ENCODE data around the gene WNT3.

WNT3 gene

DNA sequence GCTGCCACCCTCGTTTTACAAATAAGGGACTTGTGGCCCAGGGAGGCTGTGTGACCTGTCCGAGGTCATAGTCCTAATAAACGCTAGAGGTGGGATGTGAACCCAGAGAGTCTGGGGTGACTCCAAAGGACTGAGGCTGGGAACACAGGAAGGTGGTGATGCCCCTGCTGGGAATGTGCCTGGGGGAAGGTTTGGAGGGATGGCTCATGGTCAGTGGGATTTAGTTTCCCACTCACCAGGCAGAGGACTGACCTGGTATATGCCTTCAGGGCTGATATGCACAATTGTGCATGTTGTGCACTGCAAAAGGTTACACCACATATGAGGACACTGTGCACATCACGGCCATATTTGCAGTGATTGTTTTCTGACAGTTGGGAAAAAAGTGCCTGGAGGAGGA lies 19.0 kb upstream of the WNT3 start:
- Histone ChIP-seq H4K20me1 (no peaks in the 10 kb centered on the region), H3K36me3 (no peaks in the 10 kb centered on the region), H3K4me1 (no peaks in the 10 kb centered on the region), H3K9me3 (peaks cover 17% of the 10 kb centered on the region), H3K9ac (no peak overlapping the region), H3K4me3 (no peak overlapping the region), H3K27me3 (peaks cover 8% of the 10 kb centered on the region; the same call in 1 of the 2 replicates), H3K4me2 (no peak overlapping the region), H3K27ac (no peak overlapping the region)
- no peak for TF ChIP-seq Cebpa-rat (IDR thresholded peaks at IDR 0.05)

DNA sequence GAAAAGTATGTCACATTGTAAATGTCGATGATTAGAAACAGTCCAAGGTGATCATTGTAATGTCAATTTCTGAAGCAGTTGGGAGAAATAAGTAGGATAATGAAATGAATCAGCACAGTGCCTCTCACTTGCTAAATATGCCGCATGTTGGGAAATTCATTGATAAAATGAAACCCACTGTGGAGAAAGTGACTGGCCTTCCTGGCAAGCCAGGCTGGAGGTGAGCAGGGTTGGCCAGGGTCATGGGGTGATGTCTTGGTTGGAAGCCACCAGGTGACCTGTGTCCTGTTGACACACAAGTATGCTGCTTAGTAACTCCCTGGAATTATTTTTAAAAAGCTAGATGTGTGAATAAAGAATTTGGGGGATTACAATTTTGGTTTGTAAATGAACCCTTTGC lies 18.0 kb upstream of the WNT3 start:
- Histone ChIP-seq H4K20me1 (no peaks in the 10 kb centered on the region), H3K9ac (no peak overlapping the region), H3K4me2 (no peak overlapping the region), H3K4me1 (no peaks in the 10 kb centered on the region), H3K27me3 (0 out of 2 replicates have a peak, but pooled peaks cover 4% of the 10 kb centered on the region), H3K4me3 (no peak overlapping the region), H3K9me3 (peaks cover 7% of the 10 kb centered on the region; the same call in 1 of the 2 replicates), H3K27ac (no peak overlapping the region), H3K36me3 (no peaks in the 10 kb centered on the region)
- no peak for TF ChIP-seq Cebpa-rat (IDR thresholded peaks at IDR 0.05)

DNA sequence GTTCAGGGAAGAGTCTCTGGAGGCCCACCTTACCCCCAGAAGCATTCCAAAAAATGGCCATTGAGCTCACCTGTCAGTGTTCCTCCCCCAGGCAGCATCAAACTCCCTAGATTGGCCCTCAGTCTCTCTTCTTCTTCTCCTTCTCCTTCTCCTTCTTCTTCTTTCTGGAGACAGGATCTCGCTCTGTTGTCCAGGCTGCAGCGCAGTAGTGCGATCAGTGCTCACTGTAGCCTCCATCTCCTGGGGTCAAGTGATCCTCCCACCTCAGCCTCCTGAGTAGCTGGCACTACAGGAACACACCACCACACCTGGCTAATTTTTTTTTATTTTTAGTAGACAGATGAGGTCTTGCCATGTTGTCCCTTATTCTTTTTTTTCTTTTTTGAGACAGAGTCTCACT lies 16.4 kb upstream of the WNT3 start:
- Histone ChIP-seq H3K4me1 (peaks cover 8% of the 10 kb centered on the region; the same call in 1 of the 2 replicates), H3K4me2 (no peak overlapping the region), H3K27me3 (no peaks in the 10 kb centered on the region), H3K4me3 (no peak overlapping the region), H3K27ac (no peak overlapping the region), H4K20me1 (no peaks in the 10 kb centered on the region), H3K9ac (no peak overlapping the region), H3K36me3 (no peaks in the 10 kb centered on the region), H3K9me3 (no peaks in the 10 kb centered on the region)
- TF ChIP-seq Cebpa-rat (IDR thresholded peaks at IDR 0.05) = no peak

DNA sequence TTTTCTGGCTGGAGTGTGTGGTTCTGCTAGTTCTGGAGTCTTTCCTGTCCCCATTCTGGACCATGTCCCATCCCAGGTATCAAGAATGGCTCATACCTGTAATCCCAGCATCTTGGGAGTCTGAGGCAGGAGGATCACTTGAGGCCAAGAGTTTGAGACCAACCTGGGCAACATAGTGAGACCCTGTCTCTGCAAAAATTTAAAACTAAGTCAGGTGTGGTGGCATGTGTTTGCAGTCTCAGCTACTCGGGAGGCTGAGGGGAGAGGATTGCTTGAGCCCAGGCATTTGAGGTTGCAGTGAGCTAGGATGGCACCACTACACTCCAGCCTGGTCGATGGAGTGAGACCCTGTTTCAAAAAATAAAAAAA lies 15.3 kb upstream of the WNT3 start:
- Histone ChIP-seq H3K4me1 (peaks cover 8% of the 10 kb centered on the region; the same call in 1 of the 2 replicates), H3K4me2 (no peak overlapping the region), H3K4me3 (no peak overlapping the region), H3K27me3 (no peaks in the 10 kb centered on the region), H3K9me3 (no peaks in the 10 kb centered on the region), H3K36me3 (no peaks in the 10 kb centered on the region), H4K20me1 (no peaks in the 10 kb centered on the region), H3K27ac (no peak overlapping the region), H3K9ac (no peak overlapping the region)
- TF ChIP-seq Cebpa-rat (IDR thresholded peaks at IDR 0.05) = no peak

DNA sequence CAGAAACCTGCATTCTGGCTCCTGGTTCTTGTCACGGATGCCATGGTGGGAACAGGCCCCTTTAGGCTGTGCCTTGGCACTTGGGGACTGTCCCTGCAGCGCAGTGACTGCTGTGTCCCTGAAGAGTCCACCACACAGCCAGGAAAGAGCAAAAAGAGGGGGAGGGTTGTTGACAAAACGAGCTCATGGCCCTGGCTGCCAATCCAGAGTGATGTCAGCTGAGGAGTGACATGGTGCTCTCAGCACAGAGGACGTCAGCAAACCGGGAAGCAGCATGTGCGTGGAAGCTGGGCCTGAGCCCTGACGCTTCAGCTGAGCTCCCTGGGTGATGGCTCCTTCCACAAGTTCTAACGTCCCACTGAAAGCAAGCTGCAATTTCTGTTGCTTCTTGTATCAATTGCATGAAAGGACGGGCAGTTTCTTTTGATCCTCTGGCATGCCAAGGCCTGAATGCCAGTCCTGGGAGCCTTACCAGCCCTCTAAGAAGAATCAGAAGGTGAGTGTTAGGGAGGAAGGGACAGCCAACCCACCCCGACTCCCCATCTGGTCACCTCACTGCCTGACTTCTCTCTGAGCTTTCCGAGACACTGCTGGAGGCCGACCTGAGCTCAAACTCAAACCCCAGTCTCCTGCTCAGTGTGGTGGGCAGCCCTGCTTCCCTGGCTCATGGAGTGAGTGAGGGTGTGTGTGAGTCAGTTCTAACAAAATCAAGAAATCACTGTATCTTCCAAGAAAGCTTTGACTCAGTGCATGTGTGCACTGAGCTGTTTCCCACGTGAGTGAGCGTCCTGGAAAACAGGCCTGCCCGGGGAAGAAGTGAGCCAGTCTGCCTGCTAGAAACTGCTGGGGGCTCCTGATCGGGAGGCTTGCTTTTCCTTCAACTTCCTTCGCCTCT lies 14.7 kb upstream of the WNT3 start:
- Histone ChIP-seq H3K4me1 (peaks cover 8% of the 10 kb centered on the region; the same call in 1 of the 2 replicates), H3K9ac (no peak overlapping the region), H3K27me3 (no peaks in the 10 kb centered on the region), H4K20me1 (no peaks in the 10 kb centered on the region), H3K36me3 (no peaks in the 10 kb centered on the region), H3K4me3 (no peak overlapping the region), H3K27ac (no peak overlapping the region), H3K4me2 (no peak overlapping the region), H3K9me3 (no peaks in the 10 kb centered on the region)
- TF ChIP-seq Cebpa-rat (IDR thresholded peaks at IDR 0.05) = no peak

DNA sequence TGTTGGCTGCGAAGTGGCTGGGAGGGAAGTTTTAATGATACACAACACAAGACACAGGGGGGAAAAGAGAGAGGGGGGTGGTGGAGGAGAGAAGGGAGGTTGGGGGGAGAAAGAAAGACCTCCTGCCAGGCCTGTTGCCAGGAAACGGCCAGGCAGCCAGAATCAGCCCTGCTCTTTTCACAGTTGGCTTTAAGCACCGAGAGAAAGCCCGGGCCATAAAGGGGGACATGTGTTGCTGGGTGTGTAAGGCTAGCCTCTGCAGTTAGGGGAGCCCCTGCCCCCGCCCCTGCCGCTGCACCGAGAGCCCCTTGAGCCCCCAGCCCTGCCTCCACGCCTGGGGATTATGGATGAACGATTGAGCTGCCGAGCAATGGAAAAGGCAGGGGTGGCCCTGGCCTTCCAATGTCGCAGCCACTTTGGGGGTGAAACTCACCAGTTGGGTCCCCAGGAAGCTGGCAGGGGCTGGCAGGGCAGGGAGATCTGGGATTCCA lies 13.9 kb upstream of the WNT3 start:
- no peak overlapping the region for H3K9ac ChIP-seq
- no peak overlapping the region for H3K4me3 ChIP-seq
- H3K4me2 ChIP-seq = no peak overlapping the region

DNA sequence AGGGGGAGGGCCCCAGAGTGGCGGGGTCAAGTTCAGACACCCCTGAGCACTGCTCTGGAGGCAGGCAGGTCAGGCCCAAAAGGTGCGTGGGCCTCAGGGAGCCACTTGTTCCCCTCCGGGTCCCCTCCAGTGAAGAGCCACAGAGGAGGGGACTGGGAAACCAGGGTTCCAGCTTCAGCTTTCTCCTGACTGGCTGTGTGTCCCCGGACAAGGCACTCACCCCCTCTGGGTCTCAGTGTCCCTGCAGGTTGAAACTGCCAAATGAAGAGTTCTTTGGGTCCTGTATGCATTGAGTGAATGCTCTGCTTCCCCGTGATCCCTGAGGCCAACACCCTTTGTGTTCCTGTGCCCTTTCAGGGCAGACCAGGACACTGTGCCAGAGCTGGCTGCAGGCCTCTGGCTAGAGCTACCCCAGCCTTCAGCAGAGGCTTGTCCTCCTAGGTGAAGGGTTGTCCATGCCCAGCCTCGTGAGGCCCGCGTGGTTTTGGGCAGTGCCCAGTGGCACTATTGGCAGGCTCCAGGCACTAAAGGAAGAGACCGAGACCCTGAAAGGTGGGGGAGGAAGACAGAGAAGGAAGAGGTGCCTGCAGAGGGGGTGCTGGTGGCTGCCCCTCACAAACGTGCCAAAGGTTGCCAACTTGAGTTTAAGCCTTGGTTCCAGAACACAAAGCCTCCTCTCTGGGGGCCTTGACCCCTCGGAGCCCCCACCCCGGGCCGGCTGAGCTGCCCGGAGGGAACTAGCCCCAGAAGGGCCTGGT lies 13.3 kb upstream of the WNT3 start:
- Histone ChIP-seq H3K27me3 (no peaks in the 10 kb centered on the region), H4K20me1 (no peaks in the 10 kb centered on the region), H3K9me3 (no peaks in the 10 kb centered on the region), H3K4me3 (no peak overlapping the region), H3K27ac (no peak overlapping the region), H3K4me1 (peaks cover 8% of the 10 kb centered on the region; the same call in 1 of the 2 replicates), H3K36me3 (no peaks in the 10 kb centered on the region), H3K9ac (no peak overlapping the region), H3K4me2 (no peak overlapping the region)
- TF ChIP-seq Cebpa-rat (IDR thresholded peaks at IDR 0.05) = no peak

More for the DNA sequence above, 13.9 kb upstream of the WNT3 start:
- H3K4me1 ChIP-seq = peaks cover 8% of the 10 kb centered on the region; the same call in 1 of the 2 replicates
- no peaks in the 10 kb centered on the region for H3K36me3 ChIP-seq
- H4K20me1 ChIP-seq = no peaks in the 10 kb centered on the region
- no peaks in the 10 kb centered on the region for H3K9me3 ChIP-seq
- TF ChIP-seq Cebpa-rat (IDR thresholded peaks at IDR 0.05) = no peak
- H3K27ac ChIP-seq = no peak overlapping the region
- H3K27me3 ChIP-seq = no peaks in the 10 kb centered on the region

DNA sequence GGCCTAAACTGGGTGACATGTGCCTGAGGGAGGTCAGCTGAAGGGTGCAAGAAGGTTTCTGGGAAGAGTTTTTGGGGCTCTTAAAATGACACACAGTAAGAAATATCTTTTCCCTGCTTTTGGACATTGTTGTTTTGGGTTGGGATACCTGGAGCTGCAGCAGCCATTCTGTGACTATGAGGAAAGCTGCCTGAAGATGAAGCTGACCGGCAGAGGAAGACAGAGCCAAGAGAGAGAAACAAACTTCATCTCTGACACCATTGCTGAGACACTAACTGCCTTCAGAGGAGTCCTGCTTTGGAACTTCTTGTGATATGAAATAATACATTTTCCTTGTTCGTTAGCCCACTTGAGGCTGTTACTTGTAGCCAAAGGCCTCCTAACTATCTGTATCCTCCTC lies 8.8 kb upstream of the WNT3 start:
- Histone ChIP-seq H3K36me3 (no peaks in the 10 kb centered on the region), H3K9me3 (no peaks in the 10 kb centered on the region), H3K4me2 (no peak overlapping the region), H3K4me1 (peaks cover 8% of the 10 kb centered on the region; the same call in 1 of the 2 replicates), H3K27ac (no peak overlapping the region), H4K20me1 (no peaks in the 10 kb centered on the region), H3K9ac (no peak overlapping the region), H3K4me3 (no peak overlapping the region), H3K27me3 (peaks cover 5% of the 10 kb centered on the region)
- no peak for TF ChIP-seq Cebpa-rat (IDR thresholded peaks at IDR 0.05)

DNA sequence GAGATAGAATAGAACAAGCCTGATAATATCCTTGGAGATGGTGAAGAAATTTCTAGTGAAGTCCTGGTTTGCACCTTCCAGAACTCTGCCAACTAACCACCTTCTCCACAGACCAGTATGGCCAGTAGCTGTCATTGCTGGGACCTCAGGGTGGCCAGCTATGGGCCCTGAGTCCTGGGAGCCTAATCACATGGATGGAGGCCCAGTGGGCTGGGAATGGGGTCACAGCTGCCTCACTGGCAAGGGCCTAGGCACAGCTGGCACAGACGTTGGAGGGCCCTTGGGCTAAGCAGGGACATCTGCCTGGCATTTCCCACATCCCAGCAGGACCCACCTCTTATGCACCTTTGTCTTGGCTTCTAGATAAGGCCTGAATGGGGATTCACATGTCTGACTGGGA lies 7.6 kb upstream of the WNT3 start:
- H3K9me3 ChIP-seq = no peaks in the 10 kb centered on the region
- no peak for TF ChIP-seq Cebpa-rat (IDR thresholded peaks at IDR 0.05)
- H3K4me2 ChIP-seq = no peak overlapping the region
- H3K27ac ChIP-seq = no peak overlapping the region
- peaks cover 8% of the 10 kb centered on the region; the same call in 1 of the 2 replicates for H3K4me1 ChIP-seq
- H3K9ac ChIP-seq = no peak overlapping the region
- no peaks in the 10 kb centered on the region for H3K36me3 ChIP-seq
- peaks cover 9% of the 10 kb centered on the region; the same call in 1 of the 2 replicates for H4K20me1 ChIP-seq
- no peak overlapping the region for H3K4me3 ChIP-seq
- peaks cover 17% of the 10 kb centered on the region for H3K27me3 ChIP-seq

DNA sequence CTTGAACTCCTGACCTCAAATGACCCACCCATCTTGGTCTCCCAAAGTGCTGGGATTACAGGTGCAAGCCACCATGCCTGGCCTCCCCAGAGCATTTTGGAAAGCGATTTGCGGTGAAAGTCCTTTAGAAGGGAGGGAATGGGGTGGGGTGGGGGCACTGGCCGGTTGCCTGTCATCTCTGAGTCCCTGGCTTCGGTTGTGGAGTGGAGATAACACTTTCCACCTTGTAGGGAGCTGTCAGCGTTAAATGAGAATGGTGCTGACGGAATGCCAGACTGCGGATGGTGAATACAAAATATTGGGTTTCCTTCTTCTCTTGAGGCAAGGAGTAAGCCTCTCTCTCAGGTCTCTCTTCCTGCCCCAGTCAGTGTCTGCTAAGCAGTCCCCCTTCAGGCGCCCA lies 5.2 kb upstream of the WNT3 start:
- Histone ChIP-seq H3K27me3 (peaks cover 41% of the 10 kb centered on the region), H3K4me2 (no peak overlapping the region)

More for the DNA sequence above, 5.2 kb upstream of the WNT3 start:
- no peak for TF ChIP-seq Cebpa-rat (IDR thresholded peaks at IDR 0.05)
- Histone ChIP-seq H3K4me3 (no peak overlapping the region), H3K9me3 (no peaks in the 10 kb centered on the region), H4K20me1 (peaks cover 33% of the 10 kb centered on the region), H3K36me3 (no peaks in the 10 kb centered on the region), H3K9ac (no peak overlapping the region), H3K4me1 (peaks cover 9% of the 10 kb centered on the region), H3K27ac (no peak overlapping the region)
